ENCODE results near the gene PROM1.

DNA sequence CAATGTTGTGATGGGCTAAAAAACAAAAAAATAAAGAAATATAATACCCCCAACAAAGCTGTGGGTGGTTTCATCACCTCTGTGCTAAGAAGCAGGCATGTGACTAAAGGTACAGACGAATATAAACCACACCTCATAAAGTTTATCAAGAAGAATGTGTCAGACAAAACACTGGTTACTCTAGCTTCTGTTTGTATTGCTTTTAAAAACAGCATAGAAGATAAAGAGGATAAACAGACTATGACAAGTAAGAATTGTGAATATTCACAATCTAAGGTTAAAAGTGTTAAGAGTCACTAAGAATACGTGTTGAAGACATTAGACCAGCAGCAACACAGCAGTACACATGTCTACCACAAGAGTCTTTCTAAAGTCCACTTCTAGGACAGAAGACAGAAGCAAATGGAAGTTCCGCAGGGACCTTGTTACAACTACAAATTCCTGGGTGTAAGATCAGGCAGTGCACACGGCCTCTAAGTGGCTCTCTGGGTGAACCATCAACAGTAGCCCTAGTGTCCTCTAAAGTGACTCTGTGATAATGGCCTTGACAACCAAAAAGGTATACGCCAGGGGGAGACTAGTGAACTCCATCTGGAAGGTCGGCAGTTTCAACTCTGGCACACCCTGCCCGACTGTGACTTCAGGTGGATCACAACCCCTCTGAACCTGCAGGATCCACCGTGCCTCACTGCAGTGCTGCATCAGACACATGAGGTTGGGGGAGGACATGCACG lies 112.6 kb downstream of the PROM1 start:
- TF ChIP-seq FOXA1 (IDR thresholded peaks at IDR 0.05) (no peak), CTBP1 (IDR thresholded peaks at IDR 0.05; ENCODE audit: borderline replicate concordance) (no peak), L3MBTL2 (conservative IDR thresholded peaks at IDR 0.05) (no peak), PKNOX1 (IDR thresholded peaks at IDR 0.05) (no peak), ARNT (IDR thresholded peaks at IDR 0.05) (no peak)
